GM19324 (cell line): ENCODE data around the gene RALGAPA1.
"Not testable (repeated sequence)": the region's sequence is repeated elsewhere in the genome, so short reads cannot be mapped to it uniquely, and the experiment has no call there.

Experiments
- ATAC-seq: cut with Tn5 transposase; IDR thresholded peaks from one replicate; pipeline ENCODE4 v1.9.1; 2021; ENCODE audit warnings: mild to moderate bottlenecking, moderate library complexity; ENCODE audit not compliant: unreplicated experiment, low FRiP score

The RALGAPA1 gene

DNA sequence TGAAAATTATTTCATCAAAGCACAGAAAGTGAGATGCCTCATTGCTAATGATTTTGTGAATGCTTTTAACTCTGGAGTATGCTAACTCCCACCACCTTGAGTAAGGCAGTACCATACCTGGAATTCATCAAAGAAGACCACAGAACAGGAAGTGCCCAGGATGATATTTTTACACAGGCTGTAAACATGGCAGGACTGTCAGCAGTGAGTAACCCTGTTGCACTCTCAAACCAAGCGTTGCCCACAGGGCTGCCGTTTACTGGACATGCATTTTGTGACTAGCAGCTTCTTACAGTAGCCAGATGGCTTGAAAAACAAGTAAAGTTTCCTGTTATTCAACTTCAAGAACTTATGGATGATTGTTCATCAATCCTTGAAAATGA is 42.4 kb downstream of the RALGAPA1 start:
- no peak for ATAC-seq

DNA sequence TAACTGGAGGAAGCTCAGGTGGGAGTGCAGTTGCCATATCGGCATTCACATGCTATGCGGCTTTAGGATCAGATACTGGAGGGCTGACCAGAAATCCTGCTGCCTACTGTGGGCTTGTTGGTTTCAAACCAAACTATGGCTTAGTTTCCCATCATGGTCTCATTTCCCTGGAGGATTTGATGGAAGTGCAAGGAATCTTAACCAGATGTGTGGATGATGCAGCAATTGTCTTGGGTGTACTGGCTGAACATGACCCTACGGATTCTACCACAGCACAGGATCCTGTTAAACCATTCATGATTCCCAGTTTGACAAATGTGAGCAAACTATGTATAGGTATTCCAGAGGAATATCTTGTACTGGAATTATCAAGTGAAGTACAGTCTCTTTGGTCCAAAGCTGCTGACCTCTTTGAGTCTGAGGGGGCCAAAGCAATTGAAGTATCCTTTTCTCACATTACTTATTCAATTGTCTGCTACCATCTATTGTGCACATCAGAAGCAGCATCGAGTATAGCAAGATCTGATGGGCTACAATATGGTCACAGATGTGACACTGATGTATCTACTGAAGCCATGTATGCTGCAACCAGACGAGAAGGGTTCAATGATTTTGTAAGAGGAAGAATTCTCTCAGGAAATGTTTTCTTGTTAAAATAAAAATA is 42.9 kb downstream of the RALGAPA1 start:
- ATAC-seq, result no peak

DNA sequence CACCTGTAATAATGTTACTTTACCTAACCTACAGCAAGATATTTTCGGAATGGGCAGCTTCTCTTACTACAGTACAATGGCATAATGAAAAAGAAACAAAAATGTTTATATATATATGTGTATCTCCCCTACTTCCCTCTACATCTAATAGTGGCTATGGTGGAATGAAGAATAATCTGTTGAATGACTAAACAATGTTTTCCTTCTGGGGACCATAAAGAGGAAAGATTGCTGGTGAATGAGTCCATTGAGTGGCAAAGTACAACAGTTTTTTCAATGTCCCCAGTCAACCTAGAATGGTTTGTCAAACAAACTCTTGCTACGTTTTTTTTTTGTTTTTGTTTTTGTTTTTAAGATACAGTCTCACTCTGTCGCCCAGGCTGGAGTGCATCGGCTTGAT is 47.2 kb downstream of the RALGAPA1 start:
- ATAC-seq, result no peak

DNA sequence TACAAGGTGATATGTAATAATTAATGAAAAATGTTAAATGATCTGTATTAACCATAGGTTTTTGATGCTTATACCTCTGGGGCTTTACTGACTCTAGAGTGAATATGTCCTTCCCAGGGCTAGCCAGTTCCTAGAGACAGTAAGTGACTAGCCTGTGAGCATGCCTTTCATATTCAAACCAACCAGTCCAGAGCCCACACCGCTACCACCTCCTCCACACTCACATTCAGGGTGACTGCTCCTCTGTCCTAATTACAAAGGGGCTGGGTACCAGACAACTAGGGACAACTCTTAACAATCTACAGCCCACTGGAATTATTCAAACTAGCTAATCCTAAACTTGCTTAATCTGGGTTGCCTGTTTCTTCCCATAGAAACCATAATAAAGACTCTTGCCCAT is 49.0 kb downstream of the RALGAPA1 start:
- no peak for ATAC-seq

DNA sequence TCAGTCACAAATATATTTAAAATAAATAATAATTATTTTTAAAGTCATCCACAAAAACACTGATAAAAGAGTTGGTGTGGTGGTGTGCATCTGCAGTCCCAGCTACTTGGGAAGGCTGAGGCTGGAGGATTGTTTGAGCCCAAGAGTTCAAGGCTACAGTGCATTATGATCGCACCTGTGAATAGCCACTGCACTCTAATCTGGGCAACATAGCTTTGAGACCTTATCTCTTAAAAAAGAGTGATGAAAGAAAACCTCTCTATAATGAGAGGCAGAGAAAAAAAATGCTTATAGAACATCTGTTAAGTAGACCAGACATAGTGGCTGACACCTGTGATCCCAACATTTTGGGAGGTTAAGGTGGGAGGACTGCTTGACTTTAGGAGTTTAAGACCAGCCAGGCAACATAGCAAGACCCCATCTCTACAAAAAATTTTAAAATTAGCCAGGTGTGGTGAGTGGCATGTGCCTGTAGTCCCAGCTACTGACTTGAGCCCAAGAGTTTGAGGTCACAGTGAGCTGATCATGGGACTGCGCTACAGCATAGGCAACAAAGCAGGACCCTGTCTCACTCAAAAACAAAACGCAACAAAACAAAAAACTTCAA is 50.5 kb downstream of the RALGAPA1 start:
- ATAC-seq, result no peak

DNA sequence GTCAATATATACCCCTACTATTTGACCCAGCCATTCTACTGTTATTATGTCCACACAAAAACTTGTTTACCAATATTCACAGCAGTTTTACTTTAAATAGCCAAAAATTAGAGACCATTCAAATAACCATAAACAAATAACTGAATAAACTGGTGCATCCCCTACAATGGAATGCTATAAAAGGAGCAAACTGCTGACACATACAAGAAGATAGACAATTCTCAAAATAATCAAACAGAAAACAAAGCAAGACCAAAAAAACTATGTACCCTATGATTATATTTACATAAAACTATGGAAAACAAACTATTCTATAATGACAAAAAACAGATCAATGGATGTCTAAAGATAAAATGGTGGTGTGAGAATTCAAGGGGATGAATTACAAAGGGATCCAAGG is 54.4 kb downstream of the RALGAPA1 start:
- ATAC-seq, result no peak

DNA sequence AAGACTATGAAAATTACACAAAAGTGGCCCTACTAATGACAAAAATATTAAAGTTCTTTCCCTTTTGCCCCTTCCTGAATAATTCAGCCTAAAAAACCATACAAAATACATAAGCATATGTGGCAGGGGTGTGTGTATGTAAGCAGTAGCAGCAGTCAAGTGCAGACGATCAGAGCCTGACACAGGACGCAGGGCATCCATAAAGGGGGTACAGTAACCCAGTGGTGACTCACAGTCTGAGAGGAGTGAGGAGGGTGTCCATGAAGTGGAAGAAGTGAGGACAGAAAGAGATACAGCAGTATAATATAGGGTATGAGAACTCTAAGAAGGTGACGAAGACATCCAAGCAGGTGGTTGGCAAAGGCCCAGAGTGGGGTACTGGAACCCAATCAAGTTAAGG is 56.7 kb downstream of the RALGAPA1 start:
- no peak for ATAC-seq

DNA sequence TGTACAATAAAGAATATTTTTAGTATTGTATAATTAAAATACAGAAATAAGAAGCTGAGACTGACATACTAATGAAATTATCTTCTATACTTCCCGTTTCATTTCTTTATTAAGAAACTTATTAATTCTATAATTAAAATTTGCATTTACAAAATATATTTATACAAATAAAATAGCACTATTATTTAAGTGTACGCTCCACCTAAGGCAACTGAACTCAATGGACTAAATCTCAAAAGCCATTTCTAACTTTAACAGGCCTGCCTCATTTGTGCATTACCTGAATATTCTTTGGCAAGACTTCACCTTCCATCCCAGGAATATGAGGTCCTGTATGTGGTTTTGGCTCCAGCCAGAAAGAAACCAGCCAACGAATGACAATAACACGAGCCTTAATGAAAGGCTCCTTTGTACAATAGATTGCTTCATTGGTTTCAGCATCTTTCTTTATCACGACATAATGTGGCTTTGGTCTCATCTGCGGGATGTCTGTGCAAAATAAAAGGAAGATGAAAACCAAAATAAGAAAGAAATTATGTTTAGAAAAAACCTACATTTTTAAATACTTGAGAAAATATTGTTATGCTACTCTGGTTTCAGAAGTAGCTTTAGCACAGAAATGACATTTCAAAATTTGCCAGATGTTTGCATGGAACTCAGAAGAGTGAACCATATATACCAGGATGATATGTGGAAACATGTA is 58.7 kb downstream of the RALGAPA1 start:
- no peak for ATAC-seq

DNA sequence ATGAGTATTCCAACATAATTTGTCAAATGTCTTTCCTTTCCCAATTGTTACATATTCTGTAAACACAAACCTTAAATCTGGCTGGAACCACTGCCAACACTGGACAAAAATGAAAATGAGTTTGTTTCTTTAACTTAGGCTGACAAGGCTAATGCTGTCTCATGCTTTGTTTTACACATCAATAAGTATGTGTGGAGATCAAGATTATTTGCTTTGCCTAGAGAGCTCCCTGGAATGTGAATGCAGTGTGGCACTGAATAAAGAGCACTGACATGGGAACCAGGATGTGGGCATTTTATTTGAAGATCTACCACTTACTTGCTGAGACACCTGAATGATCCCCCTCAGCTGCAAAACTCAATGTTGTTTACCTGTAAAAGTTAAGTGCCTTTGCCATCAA is 61.7 kb downstream of the RALGAPA1 start:
- no peak for ATAC-seq

DNA sequence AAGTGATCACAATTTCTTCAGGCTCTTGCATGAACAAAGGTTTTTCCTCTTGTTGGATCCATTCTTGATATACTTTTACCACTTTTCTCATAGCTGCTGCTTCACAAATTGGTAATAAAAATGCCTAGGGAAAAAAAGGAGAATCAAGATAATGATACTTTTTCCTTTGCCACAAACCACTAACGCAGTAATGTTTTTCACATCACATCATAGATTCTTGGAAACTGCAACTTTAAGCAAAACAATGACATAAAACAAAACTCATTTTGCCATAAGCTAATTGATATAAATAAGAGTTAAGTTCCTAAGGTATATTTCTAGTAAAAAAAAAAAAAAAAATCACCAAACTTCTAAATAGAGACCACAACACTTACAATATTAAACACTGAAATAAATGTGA is 66.7 kb downstream of the RALGAPA1 start:
- no peak for ATAC-seq

DNA sequence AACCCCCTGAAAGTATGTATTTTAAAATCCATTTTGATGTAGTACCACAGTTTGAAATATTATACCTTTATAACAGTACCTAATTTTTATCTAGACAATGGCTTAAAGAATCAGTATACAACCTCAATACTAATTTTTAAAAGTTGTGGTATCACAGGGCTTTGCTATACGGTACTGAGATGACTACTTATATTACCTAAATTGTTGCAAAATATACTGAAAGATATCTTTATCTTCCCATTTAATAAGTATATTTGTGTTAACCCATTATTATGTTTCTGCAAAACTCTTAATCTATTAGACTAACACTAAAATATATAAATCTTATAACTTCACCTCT is 67.1 kb downstream of the RALGAPA1 start:
- ATAC-seq, result no peak

DNA sequence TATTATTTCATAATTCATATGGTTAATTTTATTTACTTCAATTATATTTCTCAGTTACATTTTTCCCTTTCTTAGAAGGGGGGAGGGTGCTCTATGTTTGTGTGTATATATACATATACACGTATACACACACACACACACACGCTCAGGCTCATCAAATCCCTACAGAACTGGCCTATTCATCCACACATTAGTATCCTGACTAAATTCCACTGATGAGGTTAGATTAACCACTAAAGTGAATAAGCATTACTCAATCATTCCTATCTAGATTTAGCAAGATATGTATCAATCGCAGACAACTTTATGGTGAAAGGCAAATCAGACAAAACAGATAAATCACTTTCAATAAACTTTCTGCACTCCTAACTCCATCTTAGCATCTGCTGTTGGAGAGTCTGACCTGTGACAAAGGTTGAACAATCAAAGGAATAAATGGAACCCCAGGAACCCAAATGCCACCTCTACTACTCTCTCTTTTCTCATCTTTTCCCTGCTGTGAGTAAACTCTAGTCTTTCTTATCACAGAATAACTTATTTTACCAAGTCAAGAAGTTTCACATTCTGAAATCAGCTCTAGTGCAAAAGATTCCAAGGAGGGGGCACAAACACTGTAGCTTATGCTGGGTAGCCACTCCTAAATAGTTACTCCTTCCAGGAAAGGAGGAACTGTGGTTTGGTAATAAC is 67.6 kb downstream of the RALGAPA1 start:
- ATAC-seq, result no peak

DNA sequence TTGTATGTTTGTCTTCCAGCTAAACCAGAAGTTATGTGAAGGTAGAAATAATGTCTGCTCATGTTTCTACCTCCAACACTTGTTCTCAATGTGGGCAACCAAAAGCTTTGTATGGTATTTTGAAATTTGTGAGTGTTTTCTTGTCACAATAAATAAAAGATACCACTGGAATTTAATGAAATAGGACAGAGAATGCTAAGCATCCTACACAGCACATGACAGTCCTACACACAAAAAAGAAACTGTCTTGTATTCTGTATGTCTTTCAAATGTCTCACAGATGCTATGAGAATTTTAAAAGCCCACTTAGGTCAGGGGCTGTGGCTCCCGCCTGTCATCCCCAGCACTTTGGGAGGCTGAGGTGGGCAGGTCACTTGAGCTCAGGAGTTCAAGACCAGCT is 68.9 kb downstream of the RALGAPA1 start:
- ATAC-seq, result no peak

DNA sequence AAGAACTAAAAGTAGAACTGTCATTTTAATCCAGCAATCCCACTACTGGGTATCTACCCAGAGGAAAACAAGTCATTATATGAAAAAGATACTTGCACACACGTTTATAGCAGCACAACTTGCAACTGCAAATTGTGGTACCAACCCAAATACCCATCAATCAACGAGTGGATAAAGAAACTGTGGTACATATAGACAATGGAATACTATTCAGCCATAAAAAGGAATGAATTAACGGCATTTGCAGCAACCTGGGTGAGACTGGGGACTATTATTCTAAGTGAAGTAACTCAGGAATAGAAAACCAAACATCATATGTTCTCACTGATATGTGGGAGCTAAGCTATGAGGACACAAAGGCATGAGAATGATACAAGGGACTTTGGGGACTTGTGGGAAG is 73.9 kb downstream of the RALGAPA1 start:
- not testable (repeated sequence) for ATAC-seq

DNA sequence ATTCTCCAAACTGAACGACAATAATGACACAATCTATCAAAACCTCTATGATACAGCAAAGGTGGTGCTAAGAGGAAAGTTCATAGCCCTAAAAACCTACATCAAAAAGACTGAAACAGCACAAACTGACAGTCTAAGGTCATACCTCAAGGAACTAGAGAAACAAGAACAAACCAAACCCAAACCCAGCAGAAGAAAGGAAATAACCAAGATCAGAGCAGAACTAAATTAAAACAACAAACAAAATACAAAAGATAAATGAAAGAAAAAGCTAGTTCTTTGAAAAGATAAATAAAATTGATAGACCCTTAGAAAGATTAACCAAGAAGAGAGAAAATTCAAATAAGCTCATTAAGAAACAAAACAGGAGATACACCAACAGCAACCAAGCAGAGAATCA is 75.6 kb downstream of the RALGAPA1 start:
- not testable (repeated sequence) for ATAC-seq

DNA sequence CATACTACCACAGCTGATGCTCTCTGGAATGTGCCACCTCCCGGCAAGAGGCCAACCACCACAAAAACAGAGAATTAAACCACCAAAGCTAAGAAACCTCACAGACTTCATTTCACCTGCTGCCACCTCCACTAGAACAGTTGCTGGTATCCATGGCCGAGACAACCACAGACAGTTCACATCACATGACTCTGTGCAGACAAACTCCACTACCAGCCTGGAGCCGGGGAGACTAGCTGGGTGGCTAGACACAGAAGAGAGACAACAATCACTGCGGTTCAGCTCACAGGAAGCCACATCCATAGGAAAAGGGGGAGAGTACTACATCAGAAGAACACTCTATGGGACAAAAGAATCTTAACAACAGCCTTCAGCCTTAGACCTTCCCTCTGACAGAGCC is 78.2 kb downstream of the RALGAPA1 start:
- no peak for ATAC-seq

DNA sequence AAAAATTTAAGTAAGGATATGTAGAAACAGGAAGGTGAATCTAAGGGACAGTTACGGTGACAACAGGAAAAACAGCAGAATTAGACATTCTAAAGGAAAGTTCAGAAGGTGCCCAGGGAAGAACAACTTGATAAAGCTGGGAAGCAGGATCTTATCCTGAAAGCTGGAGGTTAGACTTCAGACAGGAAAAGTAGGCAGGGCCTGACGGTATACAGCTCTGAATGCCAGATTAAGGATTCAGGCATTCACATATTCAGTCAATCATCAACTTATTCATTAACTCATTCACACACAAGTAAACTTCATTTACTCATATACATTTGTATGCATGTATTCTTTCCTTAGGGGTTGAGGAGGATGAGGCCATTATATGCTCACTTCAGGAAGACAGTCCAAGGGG is 81.3 kb downstream of the RALGAPA1 start:
- no peak for ATAC-seq

DNA sequence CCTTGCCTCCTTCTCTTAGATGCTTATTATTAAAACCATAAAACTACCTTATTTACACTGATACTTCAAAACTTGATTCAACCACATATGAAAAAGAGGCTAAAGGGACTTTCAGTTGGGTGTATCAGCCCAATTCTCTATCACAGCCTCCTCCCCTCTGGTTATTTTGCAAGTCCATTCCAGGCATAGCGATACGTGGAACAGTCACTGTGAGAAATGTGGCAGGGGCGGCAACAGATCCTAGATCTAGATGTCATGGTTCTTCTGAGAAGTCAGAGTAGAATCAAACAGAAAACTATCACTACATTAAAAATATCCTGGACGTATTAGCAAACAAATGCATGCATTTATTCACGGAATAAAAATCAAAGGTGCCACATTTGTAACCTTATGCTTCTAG is 83.2 kb downstream of the RALGAPA1 start:
- no peak for ATAC-seq

DNA sequence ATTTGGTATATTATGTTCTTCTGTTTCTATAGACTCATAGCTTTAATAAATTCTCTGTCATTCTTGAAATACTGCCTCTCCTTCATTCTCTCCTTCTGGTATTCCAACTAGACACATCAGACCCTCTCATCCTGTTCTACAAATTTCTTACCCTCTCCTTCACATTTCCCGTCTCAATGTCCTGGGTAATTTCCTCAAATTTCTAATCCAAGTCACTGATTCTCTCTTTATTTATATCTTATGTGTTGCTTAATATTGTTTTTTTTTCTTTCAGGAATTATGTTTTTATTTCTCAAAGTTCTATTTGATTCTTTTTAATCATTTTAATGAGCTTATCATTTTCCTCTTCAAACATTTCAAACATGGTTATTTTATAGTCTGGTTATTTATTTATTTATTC is 94.0 kb downstream of the RALGAPA1 start:
- no peak for ATAC-seq

DNA sequence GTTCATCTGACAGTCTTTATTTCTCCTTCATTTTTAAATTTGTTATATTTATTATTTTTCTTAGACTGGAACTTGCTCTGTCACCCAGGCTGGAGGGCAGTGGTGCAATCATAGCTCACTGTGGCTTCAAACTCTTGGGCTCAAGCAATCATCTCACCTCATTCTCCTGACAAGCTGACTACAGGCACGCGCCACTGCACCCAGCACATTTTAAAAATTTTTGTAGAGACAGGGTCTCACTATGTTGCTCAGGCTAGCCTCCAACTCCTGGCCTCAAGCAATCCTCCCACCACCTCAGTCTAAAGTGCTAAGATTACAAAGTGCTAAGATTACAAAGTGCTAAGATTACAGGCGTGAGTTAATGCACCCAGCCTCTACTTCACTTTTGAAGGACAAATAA is 96.6 kb downstream of the RALGAPA1 start:
- ATAC-seq, result no peak

DNA sequence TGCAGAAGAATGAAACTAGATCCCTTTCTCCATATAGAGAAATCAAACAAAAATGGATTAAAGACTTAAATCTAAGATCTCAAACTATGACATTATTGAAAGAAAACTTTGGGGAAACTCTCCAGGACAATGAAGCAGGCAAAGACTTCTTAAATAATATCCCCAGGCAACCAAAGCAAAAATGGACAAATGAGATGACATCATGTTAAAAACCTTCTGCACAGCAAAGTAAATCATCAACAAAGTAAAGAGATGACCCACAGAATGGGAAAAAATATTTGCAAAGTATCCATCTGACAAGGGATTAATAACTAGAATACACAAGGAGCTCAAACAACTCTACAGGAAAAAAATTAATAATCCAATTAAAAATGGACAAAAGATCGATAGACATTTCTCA is 101.0 kb downstream of the RALGAPA1 start:
- ATAC-seq, result no peak

DNA sequence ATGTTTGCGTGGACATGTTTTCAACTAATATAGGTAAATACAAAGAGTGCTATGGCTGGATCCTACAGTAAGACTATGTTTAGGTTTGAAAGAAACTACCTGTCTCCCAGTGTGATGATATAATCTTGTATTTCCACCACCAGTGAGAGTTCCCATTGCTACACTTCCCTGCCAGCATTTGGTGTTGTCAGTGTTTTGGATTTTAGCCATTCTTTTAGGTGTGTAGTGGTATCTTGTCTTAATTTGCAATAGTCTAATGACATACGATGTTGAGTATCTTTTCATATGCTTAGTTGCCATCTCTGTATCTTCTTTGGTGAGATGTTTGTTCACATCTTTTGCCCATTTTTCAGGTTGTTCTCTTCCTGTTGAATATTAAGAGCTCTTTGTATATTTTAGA is 103.5 kb downstream of the RALGAPA1 start:
- ATAC-seq, result no peak
